Posterior vena cava (tissue), 2 donors: ENCODE measurements around the gene TSPAN9. TPM values are rescaled to one million over a fixed set of nuclear protein-coding genes. Genes with fewer than 3 reads are reported as not detected.
A peak's percentile ranks its signal among the peaks of the same experiment; 100 is the strongest.

Experiments used
- DNase-seq: peaks from one replicate; pipeline ENCODE4 v3.0.0-alpha.2; 2020; ENCODE audit warnings: low spot score
- intact Hi-C, 2 donors: fragments of 100-400 bp; cut with DNase I; formaldehyde crosslinking; loops; one replicate each; pipeline versions ENCODE4 v1.14.1 to v1.14.2; 2022 to 2023
- total RNA-seq, 2 donors: library from RNA; stranded (reverse); fragmentation: NEBNext Ultra II Directional; extraction: Animal tissue kit (Norgen Biotek cat#: 25700); gene quantifications; one replicate each; pipeline ENCODE4 v1.2.1, GENCODE V29; 2021
- donor health status: DM: yes; HTN: yes; CAD: no.
- donor health status: DM: yes; HTN: yes; CAD: no.

TSPAN9 gene
- total RNA-seq, 2 donors from 2014 or later, result 34.2 to 38.5 TPM

GRCh38 chr12:3244219-3244750 lies 167.1 kb downstream of the TSPAN9 start:
- intact Hi-C loops, result no loop called here

DNA sequence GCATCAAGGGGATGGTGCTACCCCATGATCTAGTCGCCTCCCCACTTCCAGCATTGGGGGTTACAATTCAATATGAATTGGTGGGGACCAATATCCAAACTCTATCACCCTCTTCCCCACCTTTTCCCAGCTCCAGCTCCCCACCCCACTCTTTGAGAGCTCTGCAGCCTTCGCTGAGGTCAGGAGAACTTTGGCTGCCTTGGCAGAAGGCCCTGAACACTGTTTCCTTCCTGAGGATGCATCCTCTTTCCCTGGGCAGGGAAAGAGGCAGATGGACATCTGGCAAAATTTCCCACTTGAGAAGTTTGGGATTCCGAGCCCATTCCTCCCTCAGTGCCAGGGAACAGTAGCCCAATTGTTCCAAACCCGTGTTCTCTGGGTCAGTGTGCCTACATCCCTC lies 169.1 kb downstream of the TSPAN9 start:
- no peak for DNase-seq
- intact Hi-C loops, result no loop called here

More at GRCh38 chr12:3244219-3244750, 167.1 kb downstream of the TSPAN9 start:
- no peak for DNase-seq

GRCh38 chr12:3247077-3247476 lies 169.9 kb downstream of the TSPAN9 start:
- DNase-seq, result no peak
- intact Hi-C loops, result no loop called here

- intact Hi-C loops, result no loop called here
- DNase-seq, result no peak
Observed at GRCh38 chr12:3247629-3248161, 170.5 kb downstream of the TSPAN9 start.

- no peak for DNase-seq
- intact Hi-C loops, result no loop called here
Observed at GRCh38 chr12:3249081-3249800, 172.1 kb downstream of the TSPAN9 start.

DNA sequence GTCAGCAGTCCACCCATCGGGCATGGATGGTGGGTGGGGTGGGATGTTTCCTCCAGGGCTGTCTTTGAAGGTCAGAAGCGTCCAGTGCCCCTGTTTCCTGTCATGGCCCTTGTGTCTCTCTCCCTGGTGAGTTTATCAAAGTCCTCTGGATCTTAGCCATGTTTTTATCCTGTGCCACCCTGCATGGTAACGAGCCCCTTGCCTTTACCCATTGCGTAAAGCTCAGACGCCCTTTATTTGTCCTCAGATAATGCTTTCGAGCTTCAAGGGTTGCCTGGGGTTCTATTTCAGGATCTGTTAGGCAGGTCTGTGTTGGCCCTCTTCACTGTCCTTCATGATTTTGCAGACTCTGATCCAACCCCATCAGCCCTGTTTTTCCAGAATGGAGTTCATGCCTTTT lies 172.9 kb downstream of the TSPAN9 start:
- intact Hi-C loops, result no loop called here

DNA sequence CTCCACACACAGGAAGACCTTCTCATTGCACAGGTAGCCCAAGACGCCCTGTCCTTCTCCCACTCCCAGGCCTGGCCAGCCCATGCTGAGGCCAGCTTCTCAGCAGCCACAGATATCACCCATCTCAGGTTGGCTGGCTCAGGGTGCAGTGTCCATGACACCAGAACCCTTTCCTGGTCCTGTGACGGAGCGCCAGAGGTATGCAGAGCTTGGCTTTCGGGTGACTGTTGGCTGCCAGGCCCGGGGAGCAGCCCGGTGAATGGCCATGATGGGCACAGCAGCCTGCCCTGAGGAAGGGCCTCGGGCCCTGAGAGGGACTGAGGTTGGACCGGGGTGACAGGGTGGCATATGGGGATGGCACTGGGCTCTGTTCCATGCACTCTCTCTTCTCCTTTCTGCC lies 173.4 kb downstream of the TSPAN9 start:
- intact Hi-C loops, result no loop called here
- no peak for DNase-seq

More for the DNA sequence above, 172.9 kb downstream of the TSPAN9 start:
- no peak for DNase-seq

GRCh38 chr12:3251067-3251466 lies 173.9 kb downstream of the TSPAN9 start:
- DNase-seq, result no peak
- intact Hi-C loops, result no loop called here

- intact Hi-C loops, result no loop called here
- DNase-seq, result no peak
Observed at GRCh38 chr12:3251691-3252090, 174.5 kb downstream of the TSPAN9 start.

DNA sequence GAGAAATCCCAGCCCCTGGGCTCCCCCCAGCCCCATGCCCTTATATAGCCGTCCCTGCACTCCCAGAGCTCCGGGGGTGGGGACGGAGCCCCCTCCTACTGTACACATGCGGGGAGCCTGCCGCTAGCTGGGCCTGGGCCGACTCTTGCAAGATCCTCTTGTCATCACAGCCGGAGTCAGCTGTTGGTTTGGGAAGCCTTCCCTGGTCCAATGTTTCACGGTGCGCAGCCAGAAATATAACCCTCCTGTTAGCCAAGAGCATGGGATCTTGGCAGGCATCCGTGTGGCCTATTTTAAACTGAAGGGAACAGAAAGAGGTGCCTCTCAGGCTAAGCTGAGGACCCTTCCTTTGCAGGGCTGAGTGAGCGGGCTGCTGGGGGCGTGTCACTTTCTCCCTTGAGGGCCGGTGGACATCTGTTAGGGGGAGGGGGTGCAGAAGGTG lies 175.3 kb downstream of the TSPAN9 start:
- intact Hi-C loops, result no loop called here
- peak; percentile 94 for DNase-seq

GRCh38 chr12:3253682-3254275 lies 176.6 kb downstream of the TSPAN9 start:
- intact Hi-C loops, result no loop called here
- no peak for DNase-seq

DNA sequence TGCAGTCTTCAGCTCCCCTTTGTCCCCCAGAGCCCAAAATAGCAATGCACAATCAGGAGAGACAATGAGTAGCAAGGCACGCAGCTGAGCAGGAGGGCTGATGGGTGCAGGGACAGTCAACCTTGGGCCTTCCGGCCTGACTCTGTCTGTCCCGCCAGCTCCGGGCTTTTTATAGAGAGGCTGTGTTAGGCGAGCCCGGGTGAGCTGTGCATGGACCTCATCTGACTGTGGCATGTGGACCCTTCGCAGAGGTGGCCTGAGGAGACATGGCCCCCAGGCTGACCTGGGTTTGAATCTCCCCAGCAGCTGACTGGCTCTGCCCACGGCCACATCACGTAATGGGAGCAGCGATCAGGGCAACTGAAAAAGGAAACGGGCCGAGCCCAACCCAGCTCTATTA lies 177.9 kb downstream of the TSPAN9 start:
- DNase-seq, result no peak
- intact Hi-C loops, result no loop called here

DNA sequence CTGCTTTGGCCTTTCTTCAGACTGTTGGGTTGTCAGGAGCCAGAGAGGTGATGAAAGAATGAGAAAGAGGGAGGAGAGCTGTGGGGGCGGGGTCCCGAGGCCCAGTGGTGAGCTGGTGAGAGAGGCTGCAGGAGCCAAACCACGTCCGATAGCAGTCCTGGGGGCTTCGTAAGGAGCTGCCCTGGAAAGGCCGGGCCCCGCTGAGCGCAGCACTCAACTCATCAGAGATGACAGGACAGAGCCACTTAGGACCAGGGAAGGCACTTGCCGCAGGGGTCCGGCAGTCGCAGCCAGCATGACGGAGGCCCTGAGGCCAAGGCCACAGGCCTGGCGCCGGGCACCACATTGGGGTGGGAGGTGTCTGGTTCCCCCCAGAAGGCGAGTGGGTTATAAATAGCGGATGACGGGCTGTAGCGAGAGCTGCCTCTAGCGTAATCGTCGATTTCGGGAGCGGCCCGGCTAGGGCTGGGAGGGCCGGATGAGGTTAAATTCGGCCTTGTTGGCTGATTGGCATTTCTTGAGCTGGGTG lies 179.0 kb downstream of the TSPAN9 start:
- DNase-seq, result no peak
- intact Hi-C loops, result no loop called here

GRCh38 chr12:3257411-3257810 lies 180.2 kb downstream of the TSPAN9 start:
- intact Hi-C loops, result no loop called here
- no peak for DNase-seq

- intact Hi-C loops, result no loop called here
- DNase-seq, result no peak
Observed at GRCh38 chr12:3259973-3260372, 182.8 kb downstream of the TSPAN9 start.

- intact Hi-C loops, result no loop called here
- DNase-seq, result no peak
Observed at GRCh38 chr12:3261782-3262359, 184.7 kb downstream of the TSPAN9 start.

DNA sequence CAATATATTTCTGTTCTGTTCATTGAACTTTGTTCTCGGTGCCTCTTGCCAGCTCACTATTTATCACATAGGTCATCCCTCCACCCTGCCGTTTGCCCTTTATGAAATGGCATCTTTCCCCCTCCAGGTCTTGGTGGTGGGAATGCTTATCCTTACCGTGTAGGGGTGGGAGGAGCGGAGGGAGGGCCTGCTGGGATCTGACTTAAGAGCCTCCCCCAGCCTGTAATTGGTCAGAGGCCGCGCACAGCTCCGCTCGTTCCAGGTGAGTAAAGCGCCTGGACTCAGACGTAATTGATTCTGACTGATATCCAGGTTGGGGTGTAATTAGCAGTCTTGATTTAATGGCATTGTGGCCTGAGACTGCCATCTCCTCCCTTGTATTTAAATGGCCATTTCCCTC lies 185.3 kb downstream of the TSPAN9 start:
- intact Hi-C loops, result no loop called here

DNA sequence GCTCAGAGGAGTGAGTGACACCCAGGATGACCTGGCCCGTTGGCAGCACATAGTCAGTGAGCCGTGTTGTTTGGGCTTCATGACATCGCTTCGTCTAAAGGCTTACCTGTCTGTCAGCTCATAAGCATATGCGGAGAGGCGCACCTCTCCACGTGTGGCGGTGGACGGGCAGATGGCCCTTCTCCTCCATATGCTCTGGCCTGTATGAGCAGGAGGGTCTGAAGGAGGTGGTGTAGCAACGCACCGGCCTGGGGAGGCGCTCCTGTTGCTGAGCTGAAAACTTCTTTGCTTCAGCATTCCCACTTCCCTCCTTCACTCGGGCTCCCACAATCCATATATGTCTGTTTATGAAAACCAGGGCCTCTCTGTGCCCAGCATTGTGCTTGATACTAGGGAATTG lies 186.1 kb downstream of the TSPAN9 start:
- intact Hi-C loops, result no loop called here
- DNase-seq, result no peak

More for the DNA sequence above, 185.3 kb downstream of the TSPAN9 start:
- DNase-seq, result no peak

- DNase-seq, result no peak
- intact Hi-C loops, result no loop called here
Observed at GRCh38 chr12:3263939-3264922, 187.1 kb downstream of the TSPAN9 start.
